CD4-positive, alpha-beta T cell (primary cell): ENCODE results near the gene ADAMTSL2. TPM values are rescaled to one million over a fixed set of nuclear protein-coding genes. Genes with fewer than 3 reads are reported as not detected.

Experiments used
- ATAC-seq: fragments of 200-7000 bp; cut with Tn5 transposase; one replicate; pipeline ENCODE4 v1.10.0; 2022; ENCODE audit warnings: mild to moderate bottlenecking; ENCODE audit not compliant: poor library complexity
- CTCF ChIA-PET: fragments of 350-600 bp; sonication (Branson Sonifier 250); formaldehyde crosslinking; loops from one replicate; lab custom pipeline; 2021; ENCODE audit warnings: antibody characterized with exemption, inconsistent platforms; lab: Charles Lee
- POLR2A ChIA-PET: fragments of 350-600 bp; sonication (Branson Sonifier 250); formaldehyde crosslinking; loops from one replicate; lab custom pipeline; 2021; ENCODE audit warnings: antibody characterized with exemption, inconsistent platforms; lab: Charles Lee
- DNase-seq, 14 experiments: peaks; one replicate each; pipeline ENCODE4 v3.0.0-alpha.2; 2013 to 2020; ENCODE audit warnings: mixed read lengths in 2 of 14
- H3K27ac ChIP-seq, 2 donors: one replicate each; pipeline versions ENCODE4 v1.5.1 to v1.7.0; 2013; ENCODE audit warnings: low read length in 2 of 2, low read depth in 1 of 2, mild to moderate bottlenecking in 1 of 2
- H3K27me3 ChIP-seq, 2 experiments: 1 replicate in 1 of 2; 2 replicates in 1 of 2; pipeline versions ENCODE4 v1.6.1 to v1.7.0; 2013; ENCODE audit warnings: low read length in 2 of 2, control low read depth in 1 of 2, mild to moderate bottlenecking in 1 of 2, moderate library complexity in 1 of 2; ENCODE audit not compliant: insufficient read depth in 2 of 2, control insufficient read depth in 1 of 2
- H3K36me3 ChIP-seq: one replicate; pipeline ENCODE4 v1.6.1; 2013; ENCODE audit warnings: low read length, control low read depth; ENCODE audit not compliant: insufficient read depth
- H3K4me1 ChIP-seq: one replicate; pipeline ENCODE4 v1.6.1; 2013; ENCODE audit warnings: low read length, control low read depth; ENCODE audit not compliant: insufficient read depth
- H3K4me3 ChIP-seq: one replicate; pipeline ENCODE4 v1.5.1; 2013; ENCODE audit warnings: mild to moderate bottlenecking, low read length, moderate library complexity
- H3K9me3 ChIP-seq, 2 experiments: 1 replicate in 1 of 2; 2 replicates in 1 of 2; pipeline versions ENCODE4 v1.6.1 to v1.7.0; 2013; ENCODE audit warnings: low read length in 2 of 2, mild to moderate bottlenecking in 2 of 2, control low read depth in 1 of 2, moderate library complexity in 1 of 2; ENCODE audit not compliant: control insufficient read depth in 1 of 2, insufficient read depth in 1 of 2
- H3K27ac Mint-ChIP-seq: one replicate; pipeline ENCODE4 v1.8.0; 2020; ENCODE audit warnings: mixed read lengths
- H3K27me3 Mint-ChIP-seq: one replicate; pipeline ENCODE4 v1.8.0; 2021; ENCODE audit warnings: mixed read lengths
- H3K36me3 Mint-ChIP-seq: one replicate; pipeline ENCODE4 v1.8.0; 2021; ENCODE audit warnings: low read depth, mixed read lengths
- H3K4me1 Mint-ChIP-seq: one replicate; pipeline ENCODE4 v1.8.0; 2021; ENCODE audit warnings: low read depth, mixed read lengths
- H3K4me3 Mint-ChIP-seq: one replicate; pipeline ENCODE4 v1.8.0; 2020; ENCODE audit warnings: mild to moderate bottlenecking, mixed read lengths
- H3K9me3 Mint-ChIP-seq: one replicate; pipeline ENCODE4 v1.8.0; 2020; ENCODE audit warnings: mixed read lengths
- CTCF ChIP-seq: fragments of 200-600 bp; IDR thresholded peaks from one replicate; pipeline ENCODE4 v1.8.0; 2022; ENCODE audit warnings: antibody characterized with exemption, mild to moderate bottlenecking
- intact Hi-C, 2 experiments: fragments of 100-400 bp; cut with DNase I in 1 of 2; cut with micrococcal nuclease in 1 of 2; formaldehyde crosslinking; loops; one replicate each; pipeline versions ENCODE4 v1.15.1 to v1.9.0; 2023 to 2025; cut with DNase I, micrococcal nuclease
- total RNA-seq, 174 experiments: library from RNA in 2 of 174; stranded (reverse) in 2 of 174; gene quantifications; one replicate each; pipeline ENCODE4 v1.2.3 and lab custom pipeline; 2021 to 2026

ADAMTSL2 gene
- total RNA-seq, 2 experiments from 2014 or later, result 1.2 to 1.3 TPM

DNA sequence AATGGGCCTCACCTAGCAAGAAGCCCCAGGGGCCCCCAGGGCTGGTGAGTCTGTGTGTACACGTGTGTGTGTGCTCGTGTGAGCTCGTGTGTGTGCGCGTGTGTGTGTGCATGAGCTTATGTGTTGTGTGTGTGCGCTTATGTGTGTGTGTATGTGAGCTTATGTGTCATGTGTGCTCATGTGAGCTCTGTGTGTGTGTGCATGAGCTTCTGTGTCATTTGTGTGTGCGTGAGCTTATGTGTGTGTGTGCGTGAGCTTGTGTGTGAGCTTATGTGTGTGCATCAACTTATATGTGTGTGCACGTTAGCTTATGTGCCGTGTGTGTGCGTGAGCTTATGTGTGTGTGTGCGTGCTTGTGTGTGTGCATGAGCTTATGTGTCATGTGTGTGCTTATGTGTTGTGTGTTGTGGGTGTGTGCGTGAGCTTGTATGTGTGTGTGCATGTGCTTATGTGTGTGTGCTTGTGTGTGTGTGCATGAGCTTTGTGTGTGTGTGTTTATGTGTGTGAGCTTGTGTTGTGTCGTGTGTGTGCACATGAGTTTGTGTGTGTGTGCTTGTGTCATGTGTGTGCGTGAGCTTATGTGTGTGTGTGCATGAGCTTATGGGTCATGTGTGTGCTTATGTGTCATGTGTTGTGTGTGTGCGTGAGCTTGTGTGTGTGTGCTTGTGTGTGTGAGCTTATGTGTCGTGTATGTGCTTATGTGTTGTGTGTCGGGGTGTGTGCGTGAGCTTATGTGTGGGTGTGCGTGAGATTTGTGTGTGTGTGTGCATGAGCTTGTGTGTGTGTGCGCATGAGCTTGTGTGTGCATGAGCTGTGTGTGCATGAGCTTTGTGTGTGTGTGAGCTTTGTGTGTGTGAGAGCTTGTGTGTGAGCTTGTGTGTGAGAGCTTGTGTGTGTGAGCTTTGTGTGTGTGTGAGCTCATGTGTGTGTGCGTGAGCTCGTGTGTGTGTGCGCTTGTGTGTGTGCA, 38.9 kb upstream of the ADAMTSL2 start:
- H3K9me3 Mint-ChIP-seq, result no peaks in the 10 kb centered on the region
- ATAC-seq (no peak), DNase-seq (no peak)
- ChIA-PET POLR2A (interaction anchor here (0.7 kb wide), 1 partner anchor 55 kb away, joined by 3 read pairs; no protein-coding TSS in a partner anchor), CTCF (no interaction called here)
- H3K4me1 ChIP-seq, result no peaks in the 10 kb centered on the region
- peaks cover 0 to 7% of the 10 kb centered on the region in 2 experiments for H3K9me3 ChIP-seq
- intact Hi-C loops, result no loop called here
- no peaks in the 10 kb centered on the region for H3K36me3 ChIP-seq
- peaks cover 0 to 5% of the 10 kb centered on the region in 2 experiments for H3K27me3 ChIP-seq
- H3K27ac Mint-ChIP-seq, result no peak overlapping the region
- no peak overlapping the region for H3K27ac ChIP-seq
- no peak overlapping the region for H3K4me3 Mint-ChIP-seq
- no peaks in the 10 kb centered on the region for H3K36me3 Mint-ChIP-seq
- no peak overlapping the region for H3K4me3 ChIP-seq
- H3K27me3 Mint-ChIP-seq, result peaks cover 7% of the 10 kb centered on the region
- no peak for TF ChIP-seq CTCF
- no peaks in the 10 kb centered on the region for H3K4me1 Mint-ChIP-seq

DNA sequence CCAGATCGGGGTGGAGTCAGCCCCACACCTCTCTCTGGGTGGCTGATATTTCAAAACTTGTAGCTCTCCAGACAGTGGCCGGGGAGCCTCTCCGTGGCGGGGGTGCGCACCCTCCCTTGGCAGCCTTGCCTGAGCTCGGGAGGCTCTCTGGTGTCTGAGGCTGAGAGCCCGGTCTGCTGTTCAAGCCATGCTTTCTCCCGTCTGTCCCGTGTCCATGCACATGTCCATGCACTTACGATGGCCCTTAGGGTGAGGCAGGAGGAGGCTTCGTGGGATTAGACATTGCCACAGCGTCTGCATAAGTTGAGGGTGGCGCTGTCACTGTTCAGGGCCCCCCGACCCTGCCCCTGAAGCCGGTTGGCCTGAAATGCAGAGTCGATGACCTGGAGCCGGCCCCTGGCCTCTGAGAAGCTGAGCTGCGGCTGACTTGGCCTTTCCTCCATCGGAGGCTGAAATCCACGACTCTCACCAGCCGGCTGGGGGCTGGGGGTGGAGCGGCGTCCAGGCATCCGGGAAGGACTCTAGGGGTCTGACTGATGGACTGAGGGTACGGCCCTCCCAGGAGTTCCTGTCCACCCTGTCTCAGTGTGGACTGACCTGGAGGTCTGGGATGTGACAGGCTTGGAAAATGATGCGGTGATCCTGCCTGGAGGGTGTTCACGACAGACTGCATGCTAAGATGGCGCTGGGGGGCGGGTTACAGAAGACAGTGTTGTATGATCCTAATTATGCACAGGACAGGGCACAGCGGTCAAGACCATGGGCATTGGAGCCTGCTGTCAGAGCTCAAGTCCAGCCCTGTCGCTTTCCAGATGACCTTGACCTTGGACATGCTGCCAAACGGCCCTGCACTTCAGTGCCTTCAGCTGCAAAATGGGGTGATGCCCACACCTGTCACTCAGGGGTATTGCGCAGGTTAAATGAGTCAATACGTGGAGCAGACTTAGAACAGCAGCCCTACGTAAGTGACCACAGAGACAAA, 37.4 kb upstream of the ADAMTSL2 start:
- CTCF ChIA-PET, result no interaction called here
- H3K27ac ChIP-seq, result no peak overlapping the region
- no peaks in the 10 kb centered on the region for H3K4me1 ChIP-seq
- DNase-seq (no peak), ATAC-seq (no peak)
- peaks cover 7% of the 10 kb centered on the region for H3K27me3 Mint-ChIP-seq
- TF ChIP-seq CTCF, result no peak
- H3K36me3 ChIP-seq, result no peaks in the 10 kb centered on the region
- no peak overlapping the region for H3K4me3 ChIP-seq
- H3K9me3 ChIP-seq, result peaks cover 7 to 8% of the 10 kb centered on the region in 2 experiments
- no peak overlapping the region for H3K4me3 Mint-ChIP-seq
- POLR2A ChIA-PET, result no interaction called here
- H3K9me3 Mint-ChIP-seq, result peaks cover 3% of the 10 kb centered on the region
- H3K36me3 Mint-ChIP-seq, result no peaks in the 10 kb centered on the region
- H3K27ac Mint-ChIP-seq, result no peak overlapping the region
- H3K27me3 ChIP-seq, result peaks cover 0 to 2% of the 10 kb centered on the region in 2 experiments
- no peaks in the 10 kb centered on the region for H3K4me1 Mint-ChIP-seq
- intact Hi-C loops, result no loop called here

DNA sequence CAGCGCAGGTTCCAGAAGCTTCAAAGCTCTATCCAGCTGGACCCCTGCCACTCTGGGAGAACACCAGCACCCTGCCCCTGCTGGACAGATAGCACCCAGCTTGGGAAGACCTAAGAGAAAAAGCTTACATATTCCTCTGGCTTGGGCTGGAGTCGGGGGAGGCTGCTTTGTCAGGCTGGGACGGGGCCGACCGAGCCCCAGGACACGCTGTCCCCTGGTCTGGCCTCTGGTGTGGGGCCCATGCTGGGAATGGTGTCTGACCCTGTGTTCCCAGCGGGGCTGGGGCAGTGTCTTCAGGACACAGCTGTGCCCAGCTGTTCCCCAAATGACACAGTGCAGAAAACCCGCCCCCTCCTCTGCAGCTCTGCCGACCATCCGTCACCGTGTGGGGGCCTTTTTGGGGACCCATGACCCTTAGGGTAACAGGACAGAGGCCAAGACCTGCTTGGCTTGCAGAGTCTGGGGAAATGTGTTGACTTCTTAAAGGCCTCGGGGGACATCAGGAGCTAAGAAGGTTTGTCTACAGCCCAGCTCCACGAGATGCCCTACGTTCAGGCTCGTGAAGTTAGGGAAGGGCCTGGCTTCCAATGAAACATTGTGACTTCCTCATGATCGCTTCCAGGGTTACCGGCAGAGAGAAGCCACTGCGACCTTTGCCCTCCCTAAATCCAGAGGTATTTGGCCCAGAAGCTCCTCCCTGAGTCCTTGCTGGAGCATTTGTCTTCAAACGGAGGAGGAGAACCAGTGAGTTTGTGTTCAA, 35.2 kb upstream of the ADAMTSL2 start:
- H3K4me3 ChIP-seq, result no peak overlapping the region
- no peaks in the 10 kb centered on the region for H3K4me1 ChIP-seq
- intact Hi-C loops, result no loop called here
- H3K36me3 Mint-ChIP-seq, result no peaks in the 10 kb centered on the region
- no peak for TF ChIP-seq CTCF
- H3K9me3 Mint-ChIP-seq, result peaks cover 3% of the 10 kb centered on the region
- H3K27me3 ChIP-seq, result peaks cover 0 to 2% of the 10 kb centered on the region in 2 experiments
- H3K36me3 ChIP-seq, result no peaks in the 10 kb centered on the region
- CTCF ChIA-PET, result no interaction called here
- peaks cover 7% of the 10 kb centered on the region for H3K27me3 Mint-ChIP-seq
- POLR2A ChIA-PET, result no interaction called here
- DNase-seq (no peak), ATAC-seq (no peak)
- H3K4me1 Mint-ChIP-seq, result no peaks in the 10 kb centered on the region
- no peak overlapping the region for H3K27ac Mint-ChIP-seq
- H3K4me3 Mint-ChIP-seq, result no peak overlapping the region
- no peak overlapping the region for H3K27ac ChIP-seq
- H3K9me3 ChIP-seq, result peaks cover 12 to 18% of the 10 kb centered on the region in 2 experiments
